ENCODE data around the gene ABCD4.

DNA sequence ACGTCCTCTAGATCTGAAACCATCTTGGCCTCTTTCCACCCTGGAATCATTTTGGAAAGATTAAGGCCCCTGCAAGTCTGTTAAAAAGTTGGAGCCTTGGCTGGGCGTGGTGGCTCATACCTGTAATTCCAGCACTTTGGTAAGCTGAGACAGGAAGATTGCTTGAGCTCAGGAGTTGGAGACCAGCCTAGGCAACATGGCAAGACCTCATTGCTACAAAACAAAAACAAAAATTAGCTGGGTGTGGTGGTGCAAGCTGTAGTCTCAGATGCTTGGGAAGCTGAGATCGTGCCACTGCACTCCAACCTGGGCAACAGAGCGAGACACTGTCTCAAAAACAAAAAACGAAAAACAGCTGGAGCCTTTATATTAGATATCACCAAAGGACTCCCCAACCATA is 10.9 kb upstream of the ABCD4 start:
- no peak for TF ChIP-seq POLR2A (IDR thresholded peaks at IDR 0.05; ENCODE audit: low read length)
- no peak for TF ChIP-seq GATA1 (IDR thresholded peaks at IDR 0.05; ENCODE audit: low read depth, low read length)

All from erythroblast (primary cell).